Keratinocyte (primary cell): ENCODE data around the gene FTH1.

Experiments used
- CTCF ChIP-seq, 3 experiments: IDR thresholded peaks in 1 of 3; conservative IDR thresholded peaks in 1 of 3; optimal IDR thresholded peaks in 1 of 3; 2 replicates in 2 of 3; 3 replicates in 1 of 3; pipeline versions ENCODE3 to v1.5.1; 2011; ENCODE audit warnings: low read length in 3 of 3, mild to moderate bottlenecking in 3 of 3, moderate library complexity in 2 of 3, control low read depth in 1 of 3, inconsistent platforms in 1 of 3; ENCODE audit not compliant: insufficient read depth in 2 of 3; ENCODE audit errors: extremely low read depth in 1 of 3
- EZH2 ChIP-seq: IDR thresholded peaks from one replicate; pipeline ENCODE4 v1.6.1; 2012; ENCODE audit warnings: inconsistent platforms, mild to moderate bottlenecking, low read length, moderate library complexity

GRCh38 chr11:61945191-61945590 is 22.2 kb downstream of the FTH1 start:
- TF ChIP-seq CTCF (optimal IDR thresholded peaks at IDR 0.05 in 1 of 3, IDR thresholded peaks at IDR 0.05 in 1 of 3, conservative IDR thresholded peaks at IDR 0.05 in 1 of 3; ENCODE audit: extremely low read depth in 1 of 3, insufficient read depth in 2 of 3, low read length in 3 of 3) (no peak), EZH2 (no peak)
